ENCODE data around the gene GPC5. TPM values are rescaled to one million over a fixed set of nuclear protein-coding genes. Genes with fewer than 3 reads are reported as not detected.

The GPC5 gene
- total RNA-seq, 4 donors from 2014 or later, result 0.24 to 30.8 (median 1.8) TPM; not detected in 1

- no peaks in the 10 kb centered on the region for H3K4me1 ChIP-seq
- H3K27ac ChIP-seq, result no peak overlapping the region
- H3K27me3 ChIP-seq, result no peaks in the 10 kb centered on the region
- DNase-seq, result no peak
- no peak for TF ChIP-seq POLR2A (IDR thresholded peaks at IDR 0.05)
- TF ChIP-seq, protein P1, sequence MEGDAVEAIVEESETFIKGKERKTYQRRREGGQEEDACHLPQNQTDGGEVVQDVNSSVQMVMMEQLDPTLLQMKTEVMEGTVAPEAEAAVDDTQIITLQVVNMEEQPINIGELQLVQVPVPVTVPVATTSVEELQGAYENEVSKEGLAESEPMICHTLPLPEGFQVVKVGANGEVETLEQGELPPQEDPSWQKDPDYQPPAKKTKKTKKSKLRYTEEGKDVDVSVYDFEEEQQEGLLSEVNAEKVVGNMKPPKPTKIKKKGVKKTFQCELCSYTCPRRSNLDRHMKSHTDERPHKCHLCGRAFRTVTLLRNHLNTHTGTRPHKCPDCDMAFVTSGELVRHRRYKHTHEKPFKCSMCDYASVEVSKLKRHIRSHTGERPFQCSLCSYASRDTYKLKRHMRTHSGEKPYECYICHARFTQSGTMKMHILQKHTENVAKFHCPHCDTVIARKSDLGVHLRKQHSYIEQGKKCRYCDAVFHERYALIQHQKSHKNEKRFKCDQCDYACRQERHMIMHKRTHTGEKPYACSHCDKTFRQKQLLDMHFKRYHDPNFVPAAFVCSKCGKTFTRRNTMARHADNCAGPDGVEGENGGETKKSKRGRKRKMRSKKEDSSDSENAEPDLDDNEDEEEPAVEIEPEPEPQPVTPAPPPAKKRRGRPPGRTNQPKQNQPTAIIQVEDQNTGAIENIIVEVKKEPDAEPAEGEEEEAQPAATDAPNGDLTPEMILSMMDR (IDR thresholded peaks at IDR 0.05), result no peak
- intact Hi-C loops (cut with DNase I; ENCODE audit: low total_unique reads), result no loop called here
- H3K4me3 ChIP-seq, result no peak overlapping the region
- H3K36me3 ChIP-seq, result no peaks in the 10 kb centered on the region
- no peaks in the 10 kb centered on the region for H3K9me3 ChIP-seq
These were observed 105.8 kb downstream of the GPC5 start for GRCh38 chr13:91504216-91504615.

GRCh38 chr13:91506759-91507158 lies 108.3 kb downstream of the GPC5 start:
- intact Hi-C loops (cut with DNase I; ENCODE audit: low total_unique reads), result no loop called here
- no peak overlapping the region for H3K4me3 ChIP-seq
- no peak overlapping the region for H3K27ac ChIP-seq
- TF ChIP-seq POLR2A (IDR thresholded peaks at IDR 0.05), result no peak
- TF ChIP-seq, protein P1 (IDR thresholded peaks at IDR 0.05), result no peak
- DNase-seq, result no peak
- no peaks in the 10 kb centered on the region for H3K4me1 ChIP-seq
- H3K27me3 ChIP-seq, result no peaks in the 10 kb centered on the region
- no peaks in the 10 kb centered on the region for H3K36me3 ChIP-seq
- no peaks in the 10 kb centered on the region for H3K9me3 ChIP-seq

DNA sequence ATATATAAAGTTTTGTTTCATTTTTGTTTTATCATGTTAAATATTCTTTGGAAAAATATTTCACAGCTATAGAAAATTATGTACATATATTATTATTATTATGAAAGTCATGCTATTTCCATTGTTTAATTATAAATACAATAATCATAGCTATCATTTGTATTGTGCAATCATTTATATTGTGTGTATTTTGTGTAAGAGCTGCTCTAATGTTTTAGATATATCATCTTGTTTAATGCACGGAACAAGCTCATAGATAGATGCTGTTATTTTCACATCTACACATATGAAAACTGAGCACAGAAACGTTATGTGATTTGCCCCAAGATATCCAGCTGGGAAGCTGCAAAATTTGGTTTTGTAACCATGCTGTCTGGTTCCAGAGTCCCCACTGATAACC lies 111.6 kb downstream of the GPC5 start:
- intact Hi-C loops (cut with DNase I; ENCODE audit: low total_unique reads), result no loop called here
- TF ChIP-seq, protein P1 (IDR thresholded peaks at IDR 0.05), result no peak
- TF ChIP-seq POLR2A (IDR thresholded peaks at IDR 0.05), result no peak
- H3K36me3 ChIP-seq, result no peaks in the 10 kb centered on the region

DNA sequence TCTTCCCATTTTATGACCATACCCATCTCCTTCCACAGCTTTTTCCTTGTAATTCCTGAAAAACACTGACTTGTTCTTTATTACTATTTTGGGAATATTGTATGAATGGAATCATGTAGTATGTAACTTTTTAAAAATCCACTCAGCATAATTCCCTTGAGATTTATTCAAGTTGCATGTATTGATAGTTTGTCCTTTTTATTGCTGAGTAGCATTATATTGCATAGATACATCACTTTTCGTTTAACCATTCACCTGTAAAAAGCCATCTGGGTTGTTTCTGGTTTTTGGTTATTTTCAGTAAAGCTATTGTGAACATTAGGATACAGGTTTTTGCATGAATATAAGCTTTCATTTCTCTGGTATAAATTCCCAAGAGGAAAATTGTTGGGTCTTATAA lies 115.4 kb downstream of the GPC5 start:
- Histone ChIP-seq H3K36me3 (no peaks in the 10 kb centered on the region), H3K9me3 (no peaks in the 10 kb centered on the region), H3K27me3 (no peaks in the 10 kb centered on the region), H3K4me3 (no peak overlapping the region), H3K4me1 (no peaks in the 10 kb centered on the region), H3K27ac (no peak overlapping the region)
- TF ChIP-seq, protein P1 (IDR thresholded peaks at IDR 0.05), result no peak
- no peak for TF ChIP-seq POLR2A (IDR thresholded peaks at IDR 0.05)
- intact Hi-C loops (cut with DNase I; ENCODE audit: low total_unique reads), result no loop called here
- no peak for DNase-seq

More for the DNA sequence above, 111.6 kb downstream of the GPC5 start:
- H3K4me1 ChIP-seq, result no peaks in the 10 kb centered on the region
- no peak overlapping the region for H3K27ac ChIP-seq
- H3K4me3 ChIP-seq, result no peak overlapping the region
- no peak for DNase-seq
- no peaks in the 10 kb centered on the region for H3K9me3 ChIP-seq
- H3K27me3 ChIP-seq, result no peaks in the 10 kb centered on the region

DNA sequence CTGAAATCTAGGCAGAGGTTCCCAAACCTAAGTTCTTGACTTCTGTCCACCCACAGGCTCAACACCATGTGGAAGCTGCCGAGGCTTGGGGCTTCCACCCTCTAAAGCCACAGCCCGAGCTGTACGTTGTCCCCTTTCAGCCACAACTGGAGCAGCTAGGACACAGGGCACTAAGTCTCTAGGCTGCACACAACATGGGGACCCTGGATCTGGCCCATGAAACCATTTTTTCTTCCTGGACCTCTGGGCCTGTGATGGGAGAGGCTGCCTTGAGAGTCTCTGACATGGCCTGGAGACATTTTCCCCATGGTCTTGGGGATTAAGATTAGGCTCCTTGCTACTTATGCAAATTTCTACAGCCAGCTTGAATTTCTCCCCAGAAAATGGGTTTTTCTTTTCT lies 118.4 kb downstream of the GPC5 start:
- no peak for DNase-seq
- Histone ChIP-seq H3K9me3 (no peaks in the 10 kb centered on the region), H3K27me3 (no peaks in the 10 kb centered on the region), H3K4me3 (no peak overlapping the region), H3K27ac (no peak overlapping the region), H3K36me3 (no peaks in the 10 kb centered on the region), H3K4me1 (no peaks in the 10 kb centered on the region)
- TF ChIP-seq, protein P1 (IDR thresholded peaks at IDR 0.05), result no peak
- TF ChIP-seq POLR2A (IDR thresholded peaks at IDR 0.05), result no peak
- intact Hi-C loops (cut with DNase I; ENCODE audit: low total_unique reads), result no loop called here

Measured in uterus (tissue), 4 donors.